Left lung (tissue), 10 donors: ENCODE data around the gene PALMD. TPM values are rescaled to one million over a fixed set of nuclear protein-coding genes. Genes with fewer than 3 reads are reported as not detected.

Source experiments
- ATAC-seq: fragments of 200-7000 bp; cut with Tn5 transposase; one replicate; pipeline ENCODE4 v1.9.1; 2020; ENCODE audit warnings: moderate library complexity
- DNase-seq, 4 donors: peaks; one replicate each; pipeline ENCODE4 v3.0.0-alpha.2; 2013 to 2020
- H3K27ac ChIP-seq, 2 donors: fragments of 200-600 bp; sonication (generic) in 1 of 2; one replicate each; pipeline versions ENCODE4 v1.5.0 to v1.8.0; 2020 to 2021
- H3K27me3 ChIP-seq, 2 donors: fragments of 200-600 bp; sonication (generic) in 1 of 2; one replicate each; pipeline versions ENCODE4 v1.5.0 to v1.8.0; 2020 to 2021
- H3K36me3 ChIP-seq, 2 donors: fragments of 200-600 bp; sonication (generic) in 1 of 2; one replicate each; pipeline versions ENCODE4 v1.5.0 to v1.8.0; 2020 to 2021
- H3K4me1 ChIP-seq, 2 donors: fragments of 200-600 bp; one replicate each; pipeline ENCODE4 v1.8.0; 2021
- H3K4me3 ChIP-seq, 2 donors: fragments of 200-600 bp; sonication (generic) in 1 of 2; one replicate each; pipeline versions ENCODE4 v1.5.0 to v1.8.0; 2020 to 2021; ENCODE audit warnings: mild to moderate bottlenecking in 1 of 2
- H3K9me3 ChIP-seq, 2 donors: fragments of 200-600 bp; sonication (generic) in 1 of 2; one replicate each; pipeline versions ENCODE4 v1.5.0 to v1.8.0; 2020 to 2021
- intact Hi-C, 2 donors: fragments of 100-400 bp; cut with DNase I; formaldehyde crosslinking; loops; one replicate each; pipeline versions ENCODE4 v1.11.2 to v1.14.2; 2022
- polyA plus RNA-seq, 6 donors: library from polyadenylated mRNA; unstranded; fragments of 120-200 nt; gene quantifications; one replicate each; pipeline ENCODE4 v1.2.1, GENCODE V29; 2013; ENCODE audit not compliant: insufficient read length in 6 of 6
- total RNA-seq, 2 donors: library from RNA; stranded (reverse); fragmentation: NEBNext Ultra II Directional; extraction: Animal tissue kit (Norgen Biotek cat#: 25700); gene quantifications; one replicate each; pipeline ENCODE4 v1.2.1, GENCODE V29; 2021
- TF ChIP-seq, protein P1 (sequence below), 2 donors: fragments of 200-600 bp; sonication (generic) in 1 of 2; IDR thresholded peaks; one replicate each; pipeline versions ENCODE4 v1.5.0 to v1.8.0; 2021; ENCODE audit warnings: antibody characterized with exemption in 2 of 2
- donor health status: DM: no; HTN: yes; CAD: no.
- donor health status: DM: no; HTN: no; CAD: no.

The PALMD gene
- total and polyA plus RNA-seq, 8 donors = 14.3 to 29.9 (median 26.1) TPM

- intact Hi-C loops = no loop called here
- Histone ChIP-seq H3K27ac (no peak overlapping the region), H3K4me1 (peaks cover 0 to 5% of the 10 kb centered on the region in 2 donors), H3K4me3 (no peak overlapping the region), H3K36me3 (no peaks in the 10 kb centered on the region), H3K27me3 (no peaks in the 10 kb centered on the region), H3K9me3 (no peaks in the 10 kb centered on the region)
- no peak for ATAC-seq
- TF ChIP-seq, protein P1, sequence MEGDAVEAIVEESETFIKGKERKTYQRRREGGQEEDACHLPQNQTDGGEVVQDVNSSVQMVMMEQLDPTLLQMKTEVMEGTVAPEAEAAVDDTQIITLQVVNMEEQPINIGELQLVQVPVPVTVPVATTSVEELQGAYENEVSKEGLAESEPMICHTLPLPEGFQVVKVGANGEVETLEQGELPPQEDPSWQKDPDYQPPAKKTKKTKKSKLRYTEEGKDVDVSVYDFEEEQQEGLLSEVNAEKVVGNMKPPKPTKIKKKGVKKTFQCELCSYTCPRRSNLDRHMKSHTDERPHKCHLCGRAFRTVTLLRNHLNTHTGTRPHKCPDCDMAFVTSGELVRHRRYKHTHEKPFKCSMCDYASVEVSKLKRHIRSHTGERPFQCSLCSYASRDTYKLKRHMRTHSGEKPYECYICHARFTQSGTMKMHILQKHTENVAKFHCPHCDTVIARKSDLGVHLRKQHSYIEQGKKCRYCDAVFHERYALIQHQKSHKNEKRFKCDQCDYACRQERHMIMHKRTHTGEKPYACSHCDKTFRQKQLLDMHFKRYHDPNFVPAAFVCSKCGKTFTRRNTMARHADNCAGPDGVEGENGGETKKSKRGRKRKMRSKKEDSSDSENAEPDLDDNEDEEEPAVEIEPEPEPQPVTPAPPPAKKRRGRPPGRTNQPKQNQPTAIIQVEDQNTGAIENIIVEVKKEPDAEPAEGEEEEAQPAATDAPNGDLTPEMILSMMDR (IDR thresholded peaks at IDR 0.05) = no peak
- DNase-seq = no peak
Observed at GRCh38 chr1:99674115-99675064, 28.5 kb downstream of the PALMD start.

DNA sequence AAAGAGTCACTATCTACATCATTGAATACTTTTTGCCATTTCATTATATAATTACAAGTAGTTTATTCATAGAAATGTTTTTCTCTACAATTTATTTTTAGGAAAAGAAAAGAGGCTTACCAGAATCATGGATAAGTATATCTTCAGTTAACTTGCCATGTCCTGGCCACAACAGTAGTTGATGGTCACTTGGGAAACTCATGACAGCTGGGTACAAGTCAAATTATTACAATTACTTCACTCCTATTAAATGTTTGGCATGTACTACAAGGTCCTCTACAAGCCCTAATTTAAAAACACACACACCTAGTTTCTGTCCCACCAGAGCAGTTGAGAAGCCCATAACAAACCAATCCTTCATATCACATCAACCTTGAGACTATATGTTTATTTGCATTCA, 29.4 kb downstream of the PALMD start:
- TF ChIP-seq, protein P1 (IDR thresholded peaks at IDR 0.05) = no peak
- intact Hi-C loops = no loop called here
- Histone ChIP-seq H3K4me1 (peaks cover 0 to 5% of the 10 kb centered on the region in 2 donors), H3K36me3 (no peaks in the 10 kb centered on the region), H3K27ac (no peak overlapping the region), H3K9me3 (no peaks in the 10 kb centered on the region), H3K27me3 (no peaks in the 10 kb centered on the region), H3K4me3 (no peak overlapping the region)
- DNase-seq (no peak), ATAC-seq (no peak)

DNA sequence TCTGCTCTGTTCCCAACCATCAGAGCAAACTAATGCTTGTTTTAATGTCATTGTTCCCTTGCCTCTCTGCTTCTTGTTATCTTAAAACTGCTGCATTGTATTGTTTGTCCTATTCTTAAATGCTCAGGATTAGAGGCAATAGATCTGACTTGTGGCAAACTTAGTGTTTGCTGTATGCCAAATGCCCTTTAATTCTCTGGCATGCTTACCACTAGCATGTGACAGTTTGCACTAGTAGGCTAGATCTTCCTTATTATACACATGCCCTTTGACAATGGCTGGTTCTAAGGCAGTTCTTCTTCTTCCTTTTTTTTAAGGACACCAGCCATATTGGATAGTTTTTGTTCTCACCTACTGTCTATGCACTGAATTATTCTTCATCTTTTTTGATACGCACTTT, 30.1 kb downstream of the PALMD start:
- H3K4me1 ChIP-seq = peaks cover 0 to 5% of the 10 kb centered on the region in 2 donors
- DNase-seq = no peak
- no peak overlapping the region for H3K4me3 ChIP-seq
- H3K36me3 ChIP-seq = no peaks in the 10 kb centered on the region
- no peaks in the 10 kb centered on the region for H3K27me3 ChIP-seq
- H3K9me3 ChIP-seq = no peaks in the 10 kb centered on the region
- intact Hi-C loops = no loop called here
- TF ChIP-seq, protein P1 (IDR thresholded peaks at IDR 0.05) = no peak
- no peak for ATAC-seq
- no peak overlapping the region for H3K27ac ChIP-seq

DNA sequence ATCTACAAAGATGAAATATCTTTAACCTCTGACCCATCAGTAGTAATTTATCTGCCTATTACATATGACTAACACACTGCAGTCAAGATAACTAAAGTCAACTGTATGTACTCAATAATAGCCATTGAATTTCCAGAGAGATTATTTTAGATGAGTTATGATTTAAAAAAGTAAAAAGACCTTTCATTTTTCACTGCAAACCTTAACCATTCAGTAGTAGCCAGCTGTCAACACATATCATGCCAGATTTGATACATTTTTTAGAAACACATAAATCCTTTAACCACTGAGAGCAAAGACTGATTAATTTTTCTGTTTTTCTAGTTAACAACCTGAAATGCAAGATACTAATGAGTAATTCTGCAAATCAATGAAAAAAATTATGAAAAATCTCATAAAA, 31.0 kb downstream of the PALMD start:
- peaks cover 0 to 5% of the 10 kb centered on the region in 2 donors for H3K4me1 ChIP-seq
- H3K36me3 ChIP-seq = no peaks in the 10 kb centered on the region
- intact Hi-C loops = no loop called here
- no peaks in the 10 kb centered on the region for H3K9me3 ChIP-seq
- ATAC-seq = no peak
- TF ChIP-seq, protein P1 (IDR thresholded peaks at IDR 0.05) = no peak
- H3K27me3 ChIP-seq = no peaks in the 10 kb centered on the region
- no peak for DNase-seq
- H3K27ac ChIP-seq = no peak overlapping the region
- no peak overlapping the region for H3K4me3 ChIP-seq

- Histone ChIP-seq H3K27ac (no peak overlapping the region), H3K4me3 (no peak overlapping the region), H3K27me3 (no peaks in the 10 kb centered on the region), H3K4me1 (peaks cover 0 to 5% of the 10 kb centered on the region in 2 donors), H3K36me3 (no peaks in the 10 kb centered on the region), H3K9me3 (no peaks in the 10 kb centered on the region)
- DNase-seq (no peak), ATAC-seq (no peak)
- intact Hi-C loops = no loop called here
- TF ChIP-seq, protein P1 (IDR thresholded peaks at IDR 0.05) = no peak
Observed at GRCh38 chr1:99677416-99677815, 31.5 kb downstream of the PALMD start.
